Esophagus squamous epithelium (tissue), 5 donors: ENCODE results near the gene PACS2. TPM values are rescaled to one million over a fixed set of nuclear protein-coding genes. Genes with fewer than 3 reads are reported as not detected.

ENCODE experiments used
- DNase-seq: peaks from one replicate; lab custom pipeline; 2025; lab: John Stamatoyannopoulos, UW
- H3K27ac ChIP-seq, 4 donors: fragments of 200-600 bp; sonication (generic); one replicate each; pipeline ENCODE4 v1.5.1; 2016 to 2019; ENCODE audit warnings: mild to moderate bottlenecking in 1 of 4
- H3K27me3 ChIP-seq, 4 donors: fragments of 200-600 bp; sonication (generic); 1 replicate in 3 of 4; 2 replicates in 1 of 4; pipeline versions ENCODE4 v1.5.1 to v1.6.0; 2017 to 2021; ENCODE audit warnings: antibody characterized with exemption in 1 of 4
- H3K36me3 ChIP-seq, 3 donors: fragments of 200-600 bp; sonication (generic); one replicate each; pipeline ENCODE4 v1.5.1; 2016 to 2019
- H3K4me1 ChIP-seq, 3 donors: fragments of 200-600 bp; sonication (generic); one replicate each; pipeline ENCODE4 v1.5.1; 2017 to 2019
- H3K4me3 ChIP-seq, 4 donors: fragments of 200-600 bp; sonication (generic); 1 replicate in 3 of 4; 2 replicates in 1 of 4; pipeline ENCODE4 v1.5.1; 2016 to 2019; ENCODE audit warnings: mild to moderate bottlenecking in 2 of 4, moderate library complexity in 1 of 4
- H3K9me3 ChIP-seq, 3 donors: fragments of 200-600 bp; sonication (generic); one replicate each; pipeline ENCODE4 v1.5.1; 2016 to 2019
- CTCF ChIP-seq, 6 experiments: fragments of 450-650 bp in 4 of 6; fragments of 200-600 bp in 2 of 6; sonication (generic) in 2 of 6; IDR thresholded peaks; one replicate each; pipeline ENCODE4 v1.5.1; 2016 to 2019; ENCODE audit warnings: antibody characterized with exemption in 6 of 6, mild to moderate bottlenecking in 4 of 6, moderate library complexity in 4 of 6
- POLR2A ChIP-seq, 4 donors: fragments of 450-650 bp; IDR thresholded peaks; one replicate each; pipeline ENCODE4 v1.6.1; 2017; ENCODE audit warnings: antibody characterized with exemption in 4 of 4, mild to moderate bottlenecking in 4 of 4, moderate library complexity in 3 of 4
- WGBS, 2 donors: methylation state at CpG; one replicate each; pipeline ENCODE4 v1.1.5; 2018; 5-methylcytosine and 5-hydroxymethylcytosine counted together
- intact Hi-C: fragments of 100-400 bp; cut with DNase I; formaldehyde crosslinking; loops from one replicate; pipeline ENCODE4 v1.15.0; 2022
- total RNA-seq, 4 donors: library from RNA; depleted of rRNA; stranded (reverse); fragments of >200 nt; gene quantifications; one replicate each; pipeline ENCODE4 v1.1.0, GENCODE V29; 2016
- donor health status: DM: yes; HTN: yes; CAD: no.

Gene PACS2
- total RNA-seq, 4 donors from 2014 or later: 20.2 to 42.3 (median 30.9) TPM

GRCh38 chr14:105350450-105351244 lies 36.1 kb downstream of the PACS2 start:
- Histone ChIP-seq H3K9me3 (no peaks in the 10 kb centered on the region), H3K4me1 (peaks cover 0 to 23% (median 4%) of the 10 kb centered on the region in 3 donors), H3K36me3 (peaks cover 0 to 47% (median 0%) of the 10 kb centered on the region in 3 donors), H3K4me3 (no peak overlapping the region), H3K27ac (no peak overlapping the region), H3K27me3 (no peaks in the 10 kb centered on the region)
- intact Hi-C loops: loop anchor here (2.0 kb wide), 1 partner anchor 148 kb away; no protein-coding TSS in a partner anchor
- TF ChIP-seq CTCF (IDR thresholded peaks at IDR 0.05) (no peak), POLR2A (IDR thresholded peaks at IDR 0.05) (no peak)
- WGBS, 2 donors: 72 to 93% methylated on average over 3 to 11 of the region's 37 CpGs
- DNase-seq: no peak

DNA sequence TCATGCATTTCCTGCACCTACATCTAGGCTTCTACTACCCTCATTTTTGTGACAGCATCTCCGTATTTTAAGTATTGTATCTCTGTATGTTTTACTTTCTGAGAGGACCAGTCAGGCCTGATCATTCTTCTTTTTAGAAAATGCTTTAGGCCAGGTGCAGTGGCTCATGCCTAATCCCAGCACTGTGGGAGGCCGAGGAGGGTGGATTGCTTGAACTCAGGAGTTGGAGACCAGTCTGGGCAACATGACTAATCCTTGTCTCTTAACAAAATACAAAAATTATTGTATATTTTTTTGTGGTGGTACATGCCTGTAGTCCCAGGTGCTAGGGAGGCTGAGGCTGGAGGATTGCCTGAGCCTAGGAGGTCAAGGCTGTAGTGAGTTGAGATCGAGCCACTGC lies 36.9 kb downstream of the PACS2 start:
- no peak overlapping the region for H3K4me3 ChIP-seq
- WGBS, 2 donors: 91 to 94% methylated on average over 3 of the region's 3 CpGs
- H3K4me1 ChIP-seq: peaks cover 0 to 23% (median 4%) of the 10 kb centered on the region in 3 donors
- no peak for TF ChIP-seq POLR2A (IDR thresholded peaks at IDR 0.05)
- no peak for TF ChIP-seq CTCF (IDR thresholded peaks at IDR 0.05)
- H3K27ac ChIP-seq: no peak overlapping the region
- intact Hi-C loops: loop anchor here (2.0 kb wide), 1 partner anchor 149 kb away; no protein-coding TSS in a partner anchor
- peaks cover 0 to 55% (median 0%) of the 10 kb centered on the region in 3 donors for H3K36me3 ChIP-seq
- no peak for DNase-seq
- H3K9me3 ChIP-seq: no peaks in the 10 kb centered on the region
- no peaks in the 10 kb centered on the region for H3K27me3 ChIP-seq

DNA sequence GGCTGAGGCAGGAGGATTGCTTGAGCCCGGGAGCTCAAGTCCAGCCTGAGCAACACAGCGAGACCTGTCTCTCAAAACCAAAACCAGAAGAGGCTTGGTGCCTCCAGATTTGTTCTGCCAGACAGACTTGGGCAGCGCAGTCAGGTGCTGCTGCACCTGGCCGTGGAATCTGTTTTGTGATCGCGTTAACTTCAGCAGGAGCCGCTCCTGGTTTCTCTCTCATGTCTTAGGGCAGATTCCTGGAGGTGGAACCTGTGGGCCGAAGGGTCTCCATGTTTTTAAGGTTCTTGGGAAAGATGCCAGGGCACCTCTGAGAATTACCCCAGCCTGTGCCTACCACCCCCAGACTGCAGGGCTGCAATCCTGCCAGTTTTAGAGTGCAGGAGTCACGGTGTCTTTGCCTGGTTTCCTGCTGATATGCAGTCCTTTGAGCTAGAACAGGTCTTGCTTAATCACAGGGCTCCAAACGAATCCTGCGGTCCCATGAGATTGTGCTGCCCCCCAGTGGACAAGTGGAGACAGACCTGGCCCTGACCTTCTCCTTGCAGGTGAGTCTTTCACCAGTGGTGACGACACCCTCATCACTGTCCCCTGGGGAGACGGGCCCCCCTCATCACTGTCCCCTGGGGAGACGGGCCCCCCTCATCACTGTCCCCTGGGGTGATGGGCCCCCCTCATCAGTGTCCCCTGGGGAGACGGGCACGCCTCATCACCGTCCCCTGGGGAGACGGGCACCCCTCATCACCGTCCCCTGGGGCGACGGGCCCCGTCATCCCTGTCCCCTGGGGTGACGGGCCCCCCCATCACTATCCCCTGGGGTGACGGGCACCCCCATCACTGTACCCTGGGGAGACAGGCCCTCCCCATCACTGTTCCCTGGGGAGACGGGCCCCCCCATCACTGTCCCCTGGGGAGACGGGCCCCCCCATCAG lies 37.6 kb downstream of the PACS2 start:
- Histone ChIP-seq H3K36me3 (peaks cover 0 to 59% (median 0%) of the 10 kb centered on the region in 3 donors), H3K27ac (peak overlapping the region in 1 of 4 donors; percentile 6), H3K9me3 (no peaks in the 10 kb centered on the region), H3K4me1 (peaks cover 0 to 18% (median 4%) of the 10 kb centered on the region in 3 donors), H3K4me3 (no peak overlapping the region), H3K27me3 (no peaks in the 10 kb centered on the region)
- no peak for TF ChIP-seq POLR2A (IDR thresholded peaks at IDR 0.05)
- TF ChIP-seq CTCF (IDR thresholded peaks at IDR 0.05): peak; percentile 82 to 92 (median 91)
- intact Hi-C loops: loop anchor here (2.0 kb wide), 1 partner anchor 149 kb away; no protein-coding TSS in a partner anchor
- 38 to 44% methylated on average over 7 to 11 of the region's 26 CpGs for WGBS, 2 donors
- no peak for DNase-seq

- no peak for DNase-seq
- WGBS, 2 donors: 100% methylated on average over 1 of the region's 10 CpGs
- TF ChIP-seq POLR2A (IDR thresholded peaks at IDR 0.05): no peak
- no peaks in the 10 kb centered on the region for H3K9me3 ChIP-seq
- no peaks in the 10 kb centered on the region for H3K27me3 ChIP-seq
- no peak overlapping the region for H3K4me3 ChIP-seq
- peaks cover 0 to 9% (median 4%) of the 10 kb centered on the region in 3 donors for H3K4me1 ChIP-seq
- intact Hi-C loops: no loop called here
- peaks cover 0 to 64% (median 0%) of the 10 kb centered on the region in 3 donors for H3K36me3 ChIP-seq
- no peak overlapping the region for H3K27ac ChIP-seq
Observed at GRCh38 chr14:105353136-105353535, 38.6 kb downstream of the PACS2 start.

- no peak overlapping the region for H3K27ac ChIP-seq
- H3K27me3 ChIP-seq: no peaks in the 10 kb centered on the region
- TF ChIP-seq CTCF (IDR thresholded peaks at IDR 0.05) (no peak), POLR2A (IDR thresholded peaks at IDR 0.05) (no peak)
- no peaks in the 10 kb centered on the region for H3K9me3 ChIP-seq
- intact Hi-C loops: no loop called here
- 98% methylated on average over 13 of the region's 20 CpGs; no CpG with 5 or more reads in 1 of the 2 donors for WGBS, 2 donors
- no peak overlapping the region for H3K4me3 ChIP-seq
- peaks cover 0 to 6% (median 4%) of the 10 kb centered on the region in 3 donors for H3K4me1 ChIP-seq
- peaks cover 0 to 58% (median 0%) of the 10 kb centered on the region in 3 donors for H3K36me3 ChIP-seq
- no peak for DNase-seq
Observed at GRCh38 chr14:105354541-105354940, 40.0 kb downstream of the PACS2 start.
